ENCODE measurements around the gene NKX2-8. TPM values are rescaled to one million over a fixed set of nuclear protein-coding genes. Genes with fewer than 3 reads are reported as not detected.

The NKX2-8 gene
- polyA plus RNA-seq, 6 donors from 2014 or later, result not detected

DNA sequence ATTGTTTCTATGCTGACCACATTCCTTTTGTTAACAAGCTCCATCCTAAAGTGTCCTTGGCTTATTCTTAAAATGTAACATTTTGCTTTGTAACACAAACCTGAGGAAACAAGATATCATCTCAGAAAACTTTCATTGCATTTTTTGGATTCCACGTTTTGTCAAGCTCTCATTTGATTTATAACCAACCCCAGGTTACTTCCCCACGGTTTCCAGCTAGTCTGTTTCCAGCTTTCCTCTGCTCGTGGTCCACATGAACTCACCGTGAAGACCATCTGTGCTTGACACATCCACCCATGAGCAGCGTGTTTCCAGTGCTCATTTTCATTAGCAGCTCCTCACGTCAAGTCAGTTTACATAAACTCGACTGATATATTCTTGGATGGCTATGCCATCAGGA lies 6.4 kb upstream of the NKX2-8 start:
- Mint-ChIP-seq H3K36me3 (no peaks in the 10 kb centered on the region), H3K9me3 (peaks cover 0 to 4% (median 0%) of the 10 kb centered on the region in 7 donors), H3K4me1 (no peaks in the 10 kb centered on the region), H3K27me3 (peaks cover 59 to 70% (median 69%) of the 10 kb centered on the region in 3 donors), H3K4me3 (no peak overlapping the region), H3K27ac (no peak overlapping the region)
- no peak for DNase-seq
- ATAC-seq (ENCODE audit: low read depth in 2 of 2), result no peak

DNA sequence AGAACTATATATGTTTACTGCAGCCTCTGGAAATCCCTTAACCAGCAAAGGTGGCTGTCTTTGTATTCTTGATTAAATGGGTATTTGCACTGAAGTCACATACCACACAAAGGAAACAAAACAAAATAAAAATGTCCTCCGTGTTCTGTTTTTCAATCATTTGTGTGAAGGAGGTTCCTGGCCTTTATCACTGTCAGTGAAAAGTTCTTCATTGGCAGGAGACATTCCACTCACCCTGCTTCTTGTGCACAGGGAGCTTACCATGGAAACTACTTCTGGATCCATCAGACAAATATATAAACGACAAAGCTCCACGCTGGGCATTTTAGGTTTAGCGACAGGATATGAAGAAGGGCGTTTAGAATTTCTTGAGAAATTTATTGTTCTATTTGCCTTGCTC lies 5.7 kb upstream of the NKX2-8 start:
- H3K27me3 Mint-ChIP-seq, result peaks cover 55 to 72% (median 66%) of the 10 kb centered on the region in 3 donors
- ATAC-seq (ENCODE audit: low read depth in 2 of 2) (no peak), DNase-seq (no peak)
- no peaks in the 10 kb centered on the region for H3K4me1 Mint-ChIP-seq
- H3K4me3 Mint-ChIP-seq, result no peak overlapping the region
- no peaks in the 10 kb centered on the region for H3K36me3 Mint-ChIP-seq
- H3K27ac Mint-ChIP-seq, result no peak overlapping the region
- H3K9me3 Mint-ChIP-seq, result peaks cover 0 to 4% (median 0%) of the 10 kb centered on the region in 7 donors

- H3K27ac Mint-ChIP-seq, result no peak overlapping the region
- ATAC-seq (ENCODE audit: low read depth in 2 of 2) (no peak), DNase-seq (no peak)
- peaks cover 0 to 1% (median 0%) of the 10 kb centered on the region in 7 donors for H3K9me3 Mint-ChIP-seq
- no peaks in the 10 kb centered on the region for H3K4me1 Mint-ChIP-seq
- peaks cover 48 to 78% (median 53%) of the 10 kb centered on the region in 3 donors for H3K27me3 Mint-ChIP-seq
- H3K36me3 Mint-ChIP-seq, result no peaks in the 10 kb centered on the region
- H3K4me3 Mint-ChIP-seq, result no peak overlapping the region
Observed at GRCh38 chr14:36585100-36585499, 2.7 kb upstream of the NKX2-8 start.

- H3K4me1 Mint-ChIP-seq, result no peaks in the 10 kb centered on the region
- peaks cover 45 to 78% (median 53%) of the 10 kb centered on the region in 3 donors for H3K27me3 Mint-ChIP-seq
Observed at GRCh38 chr14:36583893-36584811, 1.7 kb upstream of the NKX2-8 start.

GRCh38 chr14:36583242-36583892 lies 953 bp upstream of the NKX2-8 start:
- no peaks in the 10 kb centered on the region for H3K36me3 Mint-ChIP-seq

More at GRCh38 chr14:36583893-36584811, 1.7 kb upstream of the NKX2-8 start:
- Mint-ChIP-seq H3K9me3 (peaks cover 0 to 1% (median 0%) of the 10 kb centered on the region in 7 donors), H3K27ac (no peak overlapping the region), H3K4me3 (no peak overlapping the region), H3K36me3 (no peaks in the 10 kb centered on the region)
- DNase-seq (no peak), ATAC-seq (ENCODE audit: low read depth in 2 of 2) (no peak)

DNA sequence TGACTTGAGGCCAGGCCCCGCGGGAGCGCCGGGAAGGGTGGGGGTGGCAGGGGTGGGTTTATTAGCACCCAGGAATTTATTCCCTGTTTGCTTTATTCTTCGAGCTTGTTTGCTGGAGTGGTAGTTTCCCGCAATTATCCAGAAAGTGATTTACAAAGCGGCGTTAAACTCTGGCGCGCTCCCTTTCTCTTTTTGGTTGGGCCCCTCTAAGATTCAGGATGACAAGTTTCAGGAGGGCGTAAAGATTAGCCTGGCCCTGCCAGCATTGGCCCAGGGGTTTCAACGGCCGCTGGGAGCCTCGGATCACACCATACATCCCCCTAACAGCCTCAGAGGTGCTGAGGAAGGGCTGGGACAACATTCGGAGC lies 444 bp upstream of the NKX2-8 start:
- ATAC-seq (ENCODE audit: low read depth in 2 of 2), result no peak
- no peaks in the 10 kb centered on the region for H3K36me3 Mint-ChIP-seq
- H3K4me3 Mint-ChIP-seq, result peak overlapping the region in 1 of 8 donors; percentile 9
- H3K9me3 Mint-ChIP-seq, result peaks cover 0 to 6% (median 0%) of the 10 kb centered on the region in 7 donors
- peaks cover 44 to 80% (median 59%) of the 10 kb centered on the region in 3 donors for H3K27me3 Mint-ChIP-seq
- no peaks in the 10 kb centered on the region for H3K4me1 Mint-ChIP-seq
- DNase-seq, result no peak
- H3K27ac Mint-ChIP-seq, result no peak overlapping the region

More at GRCh38 chr14:36583242-36583892, 953 bp upstream of the NKX2-8 start:
- Mint-ChIP-seq H3K27me3 (peaks cover 44 to 78% (median 55%) of the 10 kb centered on the region in 3 donors), H3K4me1 (no peaks in the 10 kb centered on the region), H3K27ac (no peak overlapping the region), H3K9me3 (peaks cover 0 to 6% (median 0%) of the 10 kb centered on the region in 7 donors), H3K4me3 (peak overlapping the region in 2 of 8 donors; percentile 9 to 40)
- no peak for DNase-seq
- no peak for ATAC-seq (ENCODE audit: low read depth in 2 of 2)

DNA sequence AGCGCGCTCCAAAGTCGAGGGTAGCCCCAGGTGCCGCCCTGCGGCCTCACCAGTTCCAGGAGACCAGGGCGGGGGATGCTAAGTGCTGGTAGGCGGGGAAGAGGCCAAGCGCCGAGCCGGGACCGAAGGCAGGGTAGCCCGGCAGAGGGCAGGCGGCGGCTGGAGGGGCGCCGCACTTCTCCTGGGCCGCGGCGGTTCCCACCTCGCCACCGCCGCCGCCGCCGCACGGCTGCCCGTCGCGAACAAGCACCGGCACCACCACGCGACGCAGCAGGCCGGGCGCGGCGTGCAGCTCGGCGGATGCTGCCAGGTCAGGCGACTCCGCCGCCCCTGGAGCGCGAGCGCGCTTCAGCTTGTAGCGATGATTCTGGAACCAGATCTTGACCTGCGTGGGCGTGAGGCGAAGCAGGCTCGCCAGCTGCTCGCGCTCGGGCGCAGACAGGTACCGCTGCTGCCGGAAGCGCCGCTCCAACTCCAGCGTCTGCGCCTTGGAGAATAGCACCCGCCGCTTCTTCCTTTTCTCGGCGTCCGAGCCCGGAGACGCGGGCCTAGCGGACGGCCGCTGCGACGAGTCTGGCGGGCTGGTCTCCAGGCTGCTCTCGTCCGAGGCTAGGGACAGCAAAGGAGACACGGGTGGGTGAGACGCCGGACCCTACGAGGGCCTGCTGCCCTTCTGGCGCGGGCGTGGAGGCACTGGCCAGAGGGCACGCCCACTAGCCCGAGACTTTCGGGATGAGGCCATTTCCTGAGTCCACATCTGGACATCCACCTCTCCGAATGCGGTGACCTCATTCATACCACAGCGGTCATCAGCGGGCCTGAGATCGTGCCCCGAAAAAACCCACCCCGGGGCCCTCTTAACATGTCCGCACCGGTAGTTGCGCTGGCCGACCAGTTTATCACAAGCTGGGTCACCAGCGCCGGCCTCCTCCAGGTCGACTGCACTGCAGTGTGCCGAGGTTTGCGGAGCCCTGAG lies 1.3 kb downstream of the NKX2-8 start:
- Mint-ChIP-seq H3K4me3 (no peak overlapping the region), H3K27me3 (peaks cover 36 to 81% (median 54%) of the 10 kb centered on the region in 3 donors), H3K36me3 (no peaks in the 10 kb centered on the region), H3K4me1 (no peaks in the 10 kb centered on the region), H3K9me3 (peaks cover 0 to 6% (median 0%) of the 10 kb centered on the region in 7 donors), H3K27ac (no peak overlapping the region)
- DNase-seq, result no peak
- ATAC-seq (ENCODE audit: low read depth in 2 of 2), result no peak

- ATAC-seq (ENCODE audit: low read depth in 2 of 2) (no peak), DNase-seq (no peak)
- no peaks in the 10 kb centered on the region for H3K36me3 Mint-ChIP-seq
- H3K27me3 Mint-ChIP-seq, result peaks cover 29 to 75% (median 45%) of the 10 kb centered on the region in 3 donors
- no peaks in the 10 kb centered on the region for H3K4me1 Mint-ChIP-seq
- H3K9me3 Mint-ChIP-seq, result peaks cover 0 to 6% (median 0%) of the 10 kb centered on the region in 7 donors
- no peak overlapping the region for H3K27ac Mint-ChIP-seq
- peak overlapping the region in 1 of 8 donors; percentile 51 for H3K4me3 Mint-ChIP-seq
Observed at GRCh38 chr14:36580141-36580855, 2.1 kb downstream of the NKX2-8 start.

DNA sequence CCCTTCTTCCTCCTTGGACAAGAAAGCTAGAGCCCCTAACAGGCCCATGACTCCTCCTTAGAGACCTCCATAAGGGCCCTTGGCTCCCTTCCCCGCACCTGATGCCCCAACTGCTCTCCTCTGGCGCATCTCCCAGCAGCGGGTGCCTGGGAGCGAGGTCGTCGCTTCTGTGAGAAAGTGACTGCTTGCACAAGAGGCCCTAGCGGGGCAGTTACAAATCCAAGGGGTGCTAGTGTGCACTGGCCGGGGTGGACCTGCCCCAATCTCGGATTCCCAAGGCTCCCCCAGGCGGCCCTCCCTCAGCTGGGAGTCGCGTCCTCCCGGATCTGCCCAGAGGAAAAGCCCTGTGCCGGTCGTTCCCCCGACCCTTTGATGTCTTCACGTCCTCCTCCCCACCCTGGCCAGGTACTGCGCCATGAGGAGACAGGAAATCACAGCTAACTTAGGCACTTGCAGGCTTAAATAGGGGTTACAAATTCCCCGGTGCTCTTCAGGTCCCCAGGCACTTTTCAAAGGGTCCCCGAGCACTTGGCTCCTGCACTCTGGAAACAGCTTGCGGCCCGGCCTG lies 2.8 kb downstream of the NKX2-8 start:
- no peak overlapping the region for H3K4me3 Mint-ChIP-seq
- DNase-seq (no peak), ATAC-seq (ENCODE audit: low read depth in 2 of 2) (no peak)
- H3K27ac Mint-ChIP-seq, result no peak overlapping the region
- H3K36me3 Mint-ChIP-seq, result no peaks in the 10 kb centered on the region
- H3K4me1 Mint-ChIP-seq, result no peaks in the 10 kb centered on the region
- H3K9me3 Mint-ChIP-seq, result peaks cover 0 to 6% (median 0%) of the 10 kb centered on the region in 7 donors
- H3K27me3 Mint-ChIP-seq, result peaks cover 23 to 69% (median 39%) of the 10 kb centered on the region in 3 donors

DNA sequence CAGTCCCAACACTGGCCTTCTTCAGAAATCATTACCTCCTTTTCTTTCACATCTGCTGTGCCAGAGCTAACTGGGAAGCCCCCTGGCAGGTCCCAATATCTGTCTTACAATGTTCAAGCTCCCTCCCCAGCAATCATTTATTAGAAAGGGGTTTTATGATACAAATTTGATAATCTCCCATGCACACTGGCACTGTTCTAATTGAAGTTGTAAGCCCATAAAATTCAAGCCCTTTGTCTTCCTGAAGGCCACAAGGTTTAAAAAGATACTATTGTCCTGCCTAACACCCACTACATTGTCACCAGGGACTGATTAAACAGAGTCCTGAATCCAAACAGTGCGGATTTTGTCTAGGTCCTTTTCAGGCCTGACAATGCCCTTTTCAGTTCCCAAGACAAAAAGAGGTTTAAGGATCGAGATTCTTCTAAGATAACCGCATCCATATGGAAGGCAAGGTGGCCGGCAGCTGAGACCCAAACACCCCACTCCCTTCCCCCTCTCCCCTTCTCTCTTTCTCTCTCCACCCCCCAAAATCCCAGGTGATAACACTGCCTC lies 3.3 kb downstream of the NKX2-8 start:
- Mint-ChIP-seq H3K27me3 (peaks cover 21 to 63% (median 33%) of the 10 kb centered on the region in 3 donors), H3K4me3 (no peak overlapping the region), H3K27ac (no peak overlapping the region), H3K36me3 (no peaks in the 10 kb centered on the region), H3K4me1 (no peaks in the 10 kb centered on the region), H3K9me3 (peaks cover 0 to 6% (median 0%) of the 10 kb centered on the region in 7 donors)
- no peak for DNase-seq
- no peak for ATAC-seq (ENCODE audit: low read depth in 2 of 2)

- Mint-ChIP-seq H3K36me3 (no peaks in the 10 kb centered on the region), H3K27me3 (peaks cover 0 to 7% (median 4%) of the 10 kb centered on the region in 3 donors), H3K9me3 (peaks cover 0 to 14% (median 2%) of the 10 kb centered on the region in 7 donors), H3K4me1 (no peaks in the 10 kb centered on the region), H3K4me3 (no peak overlapping the region), H3K27ac (no peak overlapping the region)
- DNase-seq (no peak), ATAC-seq (ENCODE audit: low read depth in 2 of 2) (no peak)
Observed at GRCh38 chr14:36570065-36570464, 12.3 kb downstream of the NKX2-8 start.

All from naive B cell (primary cell).